AG09319 (cell line): ENCODE measurements around the gene REST.

Source experiments
- DNase-seq: peaks from one replicate; pipeline ENCODE4 v3.0.0-alpha.2; 2010; ENCODE audit warnings: low read depth; ENCODE audit errors: extremely low read depth
- TF ChIP-seq, protein P1 (sequence below): IDR thresholded peaks from 2 replicates; pipeline ENCODE4 v1.5.1; 2011; ENCODE audit warnings: low read depth, mild to moderate bottlenecking, inconsistent platforms, low read length, moderate library complexity

Gene REST

GRCh38 chr4:56902703-56903102 is 5.0 kb upstream of the REST start:
- TF ChIP-seq, protein P1, sequence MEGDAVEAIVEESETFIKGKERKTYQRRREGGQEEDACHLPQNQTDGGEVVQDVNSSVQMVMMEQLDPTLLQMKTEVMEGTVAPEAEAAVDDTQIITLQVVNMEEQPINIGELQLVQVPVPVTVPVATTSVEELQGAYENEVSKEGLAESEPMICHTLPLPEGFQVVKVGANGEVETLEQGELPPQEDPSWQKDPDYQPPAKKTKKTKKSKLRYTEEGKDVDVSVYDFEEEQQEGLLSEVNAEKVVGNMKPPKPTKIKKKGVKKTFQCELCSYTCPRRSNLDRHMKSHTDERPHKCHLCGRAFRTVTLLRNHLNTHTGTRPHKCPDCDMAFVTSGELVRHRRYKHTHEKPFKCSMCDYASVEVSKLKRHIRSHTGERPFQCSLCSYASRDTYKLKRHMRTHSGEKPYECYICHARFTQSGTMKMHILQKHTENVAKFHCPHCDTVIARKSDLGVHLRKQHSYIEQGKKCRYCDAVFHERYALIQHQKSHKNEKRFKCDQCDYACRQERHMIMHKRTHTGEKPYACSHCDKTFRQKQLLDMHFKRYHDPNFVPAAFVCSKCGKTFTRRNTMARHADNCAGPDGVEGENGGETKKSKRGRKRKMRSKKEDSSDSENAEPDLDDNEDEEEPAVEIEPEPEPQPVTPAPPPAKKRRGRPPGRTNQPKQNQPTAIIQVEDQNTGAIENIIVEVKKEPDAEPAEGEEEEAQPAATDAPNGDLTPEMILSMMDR, result no peak
- DNase-seq, result no peak

DNA sequence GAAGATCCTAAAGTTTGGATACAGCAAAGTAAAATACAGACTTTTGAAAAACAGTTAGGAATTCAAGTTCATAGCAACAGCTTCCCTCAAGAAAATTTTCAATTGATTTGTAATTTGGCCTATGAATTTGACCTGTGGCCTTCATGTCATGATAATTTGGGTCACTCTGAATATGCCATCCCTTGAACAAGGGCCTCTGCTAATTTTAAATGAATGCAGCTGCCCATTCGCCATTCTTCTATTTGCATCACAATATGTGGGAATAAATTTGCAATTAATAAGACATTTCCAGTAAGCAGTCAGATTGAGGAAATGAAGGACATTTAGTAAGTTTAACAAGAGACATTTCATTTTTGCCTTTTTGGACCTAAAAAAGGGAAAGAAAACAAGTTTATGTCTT is 1.9 kb upstream of the REST start:
- TF ChIP-seq, protein P1, result no peak
- no peak for DNase-seq

GRCh38 chr4:56906489-56907393 is 959 bp upstream of the REST start:
- no peak for DNase-seq
- TF ChIP-seq, protein P1, result no peak

- DNase-seq, result no peak
- TF ChIP-seq, protein P1, result no peak
Measured at GRCh38 chr4:56908206-56909085, 746 bp downstream of the REST start.

DNA sequence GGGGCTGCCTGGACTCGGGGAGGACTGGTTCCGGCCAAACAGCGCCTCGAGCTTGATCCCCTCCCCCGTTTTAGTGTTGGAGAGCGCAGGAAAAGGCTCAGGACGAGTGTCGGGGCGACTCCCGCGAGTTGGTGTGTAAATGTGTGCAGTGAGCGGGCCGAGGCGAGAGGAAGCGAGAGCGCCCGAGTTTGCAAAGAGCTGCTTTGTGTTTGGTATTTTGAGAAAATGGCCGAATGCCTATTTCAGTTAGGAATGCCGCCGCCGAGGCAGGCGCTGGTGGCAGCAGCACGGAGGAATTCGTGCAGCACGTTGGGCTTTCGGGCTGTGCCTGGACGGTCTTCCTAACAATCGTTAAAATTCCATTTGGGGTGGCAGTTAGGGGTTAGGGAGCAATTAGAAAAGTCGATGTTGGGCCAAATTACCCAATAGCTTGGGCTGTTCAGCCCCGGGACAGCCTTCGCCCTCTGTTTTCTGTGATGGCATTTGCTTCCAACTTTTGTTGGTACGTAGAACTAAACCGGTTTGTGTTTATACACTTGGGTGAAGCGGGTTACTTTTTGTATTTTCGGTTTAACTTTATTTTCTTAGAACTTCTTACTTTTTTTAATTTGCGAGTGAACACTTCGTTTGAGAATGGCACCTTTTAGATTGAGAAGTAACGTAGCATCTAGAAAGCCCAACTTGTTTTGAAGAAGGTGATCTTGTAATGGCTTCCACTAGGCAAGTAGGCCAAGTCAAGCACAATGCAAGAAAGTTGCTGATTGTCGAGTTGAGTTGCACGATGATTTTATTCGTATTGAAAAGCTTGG is 1.6 kb downstream of the REST start:
- DNase-seq, result no peak
- TF ChIP-seq, protein P1, result no peak

DNA sequence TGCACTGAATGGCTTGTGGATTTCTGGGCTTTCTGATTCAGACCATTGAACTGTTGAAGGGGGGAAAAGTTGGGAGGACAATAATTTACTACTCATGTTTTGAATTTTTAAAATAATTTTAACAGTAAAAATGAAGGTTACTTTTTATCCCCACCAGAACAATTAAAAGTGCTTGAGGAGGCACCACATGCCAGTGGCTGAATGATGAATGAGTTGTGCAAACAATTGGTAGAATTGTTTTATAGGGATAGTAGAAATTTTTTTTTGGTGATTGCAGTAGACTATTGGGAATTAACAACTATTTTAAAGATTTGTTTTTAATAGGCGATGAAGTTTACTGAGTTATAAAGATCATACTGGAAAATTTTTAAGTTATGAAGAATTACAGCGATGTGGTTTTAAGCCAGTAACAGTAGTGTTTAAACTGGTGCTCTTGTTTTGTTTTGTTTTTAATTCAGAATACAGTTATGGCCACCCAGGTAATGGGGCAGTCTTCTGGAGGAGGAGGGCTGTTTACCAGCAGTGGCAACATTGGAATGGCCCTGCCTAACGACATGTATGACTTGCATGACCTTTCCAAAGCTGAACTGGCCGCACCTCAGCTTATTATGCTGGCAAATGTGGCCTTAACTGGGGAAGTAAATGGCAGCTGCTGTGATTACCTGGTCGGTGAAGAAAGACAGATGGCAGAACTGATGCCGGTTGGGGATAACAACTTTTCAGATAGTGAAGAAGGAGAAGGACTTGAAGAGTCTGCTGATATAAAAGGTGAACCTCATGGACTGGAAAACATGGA is 2.7 kb downstream of the REST start:
- TF ChIP-seq, protein P1, result no peak
- DNase-seq, result no peak
